ENCODE results near the gene ATP8A2. TPM values are rescaled to one million over a fixed set of nuclear protein-coding genes. Genes with fewer than 3 reads are reported as not detected.

ATP8A2 gene
- total and polyA plus RNA-seq, 2 of the 8 experiments (the other 6 are each of a cell fraction or from before 2014, with no cell fraction given), result 2.4 to 8.3 TPM

DNA sequence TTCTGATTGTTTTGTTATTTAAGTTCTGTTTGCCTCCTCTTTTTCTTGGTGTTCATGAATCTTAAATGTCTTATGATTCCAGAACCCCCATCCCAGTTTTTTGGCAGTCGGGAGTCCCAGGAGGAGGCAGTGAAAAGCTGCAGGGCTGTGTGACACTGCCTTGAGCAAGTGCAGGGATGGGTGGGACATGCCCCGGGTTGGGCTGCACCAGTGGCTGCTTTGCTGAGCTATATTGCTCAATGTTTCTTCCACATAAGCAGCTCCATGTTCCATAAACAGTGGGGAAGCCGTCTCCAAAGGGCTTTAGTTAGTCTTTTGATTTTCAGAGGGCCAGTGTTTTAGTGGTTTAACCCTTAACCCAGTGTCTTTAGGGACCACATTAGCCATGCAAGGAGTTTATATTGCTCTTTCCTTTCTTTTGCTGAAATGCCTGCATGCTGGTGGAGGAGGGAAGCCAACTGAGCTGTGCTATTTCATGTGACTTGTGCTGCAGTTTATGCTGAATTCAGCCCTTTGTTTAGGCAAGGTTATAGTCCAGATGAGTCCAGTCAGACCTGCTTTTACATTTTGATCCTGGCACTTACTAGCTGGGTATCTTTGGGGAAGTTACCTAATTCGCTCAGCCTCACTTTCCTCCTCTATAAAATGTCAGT lies 13.1 kb downstream of the ATP8A2 start:
- POLR2A ChIA-PET (ENCODE audit: partially characterized antibody), result interaction anchor here (1.3 kb wide), 1 partner anchor 9 kb away, joined by 3 read pairs; no protein-coding TSS in a partner anchor
- Histone ChIP-seq H3K4me1 (replicated peaks in 1 of 4; ENCODE audit: control insufficient read depth in 3 of 4, insufficient read depth in 4 of 4, low read length in 3 of 4) (peaks cover 2 to 6% (median 3%) of the 10 kb centered on the region in 4 experiments; a peak in 3 of 7 replicates), H3K18ac (ENCODE audit: extremely low read depth, low read length) (no peak overlapping the region), H2BK20ac (ENCODE audit: low read length) (no peak overlapping the region), H3K4ac (replicated peaks; ENCODE audit: insufficient read length, low read depth, low read length) (no peak overlapping the region), H3K4me2 (ENCODE audit: insufficient read depth in 1 of 2, low read depth in 2 of 2, low read length in 2 of 2) (no peak overlapping the region; a peak in 1 of 4 replicates), H3K23me2 (ENCODE audit: low read depth, low read length) (no peaks in the 10 kb centered on the region; the same call in 1 of the 2 replicates), H3K9me3 (ENCODE audit: insufficient read depth in 2 of 2, low read depth in 1 of 2, low read length in 1 of 2) (no peaks in the 10 kb centered on the region), H3K9ac (replicated peaks in 1 of 4; ENCODE audit: extremely low read depth in 1 of 4, low read depth in 3 of 4, low read length in 3 of 4) (no peak overlapping the region), H4K5ac (ENCODE audit: insufficient read length, low read depth, low read length) (no peak overlapping the region), H2BK5ac (ENCODE audit: low read depth, low read length) (no peak overlapping the region), H4K8ac (ENCODE audit: extremely low read depth, insufficient read depth, low read length) (no peak overlapping the region), H3K56ac (replicated peaks; ENCODE audit: insufficient read length, low read depth, low read length) (no peak overlapping the region), H3K27ac (ENCODE audit: low read depth, low read length) (no peak overlapping the region), H3K79me2 (ENCODE audit: control insufficient read depth in 1 of 2, insufficient read depth in 2 of 2, low read length in 2 of 2) (no peaks in the 10 kb centered on the region), H2AK5ac (ENCODE audit: low read depth, low read length) (no peak overlapping the region), H3K23ac (ENCODE audit: insufficient read length) (no peak overlapping the region), H3K27me3 (replicated peaks in 1 of 4; ENCODE audit: control insufficient read depth in 3 of 4, extremely low read depth in 1 of 4, insufficient read depth in 3 of 4, low read length in 3 of 4) (no peaks in the 10 kb centered on the region), H4K91ac (replicated peaks; ENCODE audit: insufficient read length, low read length) (no peak overlapping the region), H3K4me3 (ENCODE audit: extremely low read depth in 1 of 4, insufficient read depth in 2 of 4, low read depth in 3 of 4, low read length in 4 of 4) (no peak overlapping the region), H3K79me1 (ENCODE audit: low read depth, low read length) (no peaks in the 10 kb centered on the region), H3K14ac (ENCODE audit: insufficient read length) (no peak overlapping the region), H2BK120ac (replicated peaks; ENCODE audit: low read depth, low read length) (no peak overlapping the region), H2BK12ac (ENCODE audit: low read depth, low read length) (no peak overlapping the region), H2BK15ac (ENCODE audit: low read length) (no peak overlapping the region), H3K36me3 (ENCODE audit: control insufficient read depth in 2 of 4, insufficient read depth in 4 of 4, low read length in 3 of 4) (no peaks in the 10 kb centered on the region), H2AFZ (ENCODE audit: low read length) (peak overlapping the region; percentile 89), H4K20me1 (replicated peaks in 1 of 2; ENCODE audit: control insufficient read depth in 1 of 2, insufficient read depth in 2 of 2, low read length in 2 of 2) (no peaks in the 10 kb centered on the region)
- CTCF ChIA-PET (ENCODE audit: partially characterized antibody), result interaction anchor here (1.1 to 1.7 kb wide), 3 partner anchors 9 to 130 kb away, joined by 4 to 7 read pairs (median 6); no protein-coding TSS in a partner anchor
- 80% methylated on average over 4 of the region's 4 CpGs; no CpG with 5 or more reads in 1 of the 2 experiments for WGBS, 2 experiments (ENCODE audit: extremely low coverage in 1 of 2, insufficient coverage in 1 of 2, insufficient read length in 1 of 2, insufficient replicate concordance in 2 of 2, low coverage in 1 of 2, low lambda C conversion rate in 2 of 2, missing lambda C conversion rate in 1 of 2)
- peak; percentile 39 for FAIRE-seq
- DNase-seq (ENCODE audit: low read depth in 1 of 2, low spot score in 2 of 2), result no peak
- TF ChIP-seq TCF12 (IDR thresholded peaks at IDR 0.05; ENCODE audit: low read depth, low read length), result no peak
- peak; percentile 45 for TF ChIP-seq CEBPB (IDR thresholded peaks at IDR 0.05; ENCODE audit: low read depth, low read length)

Measured in H1 (cell line).